ENCODE measurements around the gene KSR2.

Gene KSR2

GRCh38 chr12:117567644-117568216 is 401.1 kb downstream of the KSR2 start:
- no peak for DNase-seq

- DNase-seq, result no peak
Observed at GRCh38 chr12:117564881-117565280, 403.9 kb downstream of the KSR2 start.

GRCh38 chr12:117563706-117564105 is 405.1 kb downstream of the KSR2 start:
- no peak for DNase-seq

- DNase-seq, result no peak
Observed at GRCh38 chr12:117563007-117563406, 405.8 kb downstream of the KSR2 start.

GRCh38 chr12:117561990-117562389 is 406.8 kb downstream of the KSR2 start:
- DNase-seq, result no peak

- no peak for DNase-seq
Observed at GRCh38 chr12:117559978-117560377, 408.8 kb downstream of the KSR2 start.

GRCh38 chr12:117555889-117556288 is 412.9 kb downstream of the KSR2 start:
- DNase-seq, result no peak

GRCh38 chr12:117552971-117553370 is 415.8 kb downstream of the KSR2 start:
- no peak for DNase-seq

GRCh38 chr12:117551665-117552064 is 417.1 kb downstream of the KSR2 start:
- no peak for DNase-seq

- no peak for DNase-seq
Observed at GRCh38 chr12:117547209-117547608, 421.6 kb downstream of the KSR2 start.

- no peak for DNase-seq
Observed at GRCh38 chr12:117545216-117545615, 423.6 kb downstream of the KSR2 start.

GRCh38 chr12:117540011-117540410 is 428.8 kb downstream of the KSR2 start:
- no peak for DNase-seq

GRCh38 chr12:117538926-117539325 is 429.9 kb downstream of the KSR2 start:
- DNase-seq, result no peak

- DNase-seq, result no peak
Observed at GRCh38 chr12:117538032-117538690, 430.6 kb downstream of the KSR2 start.

- no peak for DNase-seq
Observed at GRCh38 chr12:117533687-117534086, 435.1 kb downstream of the KSR2 start.

- DNase-seq, result no peak
Observed at GRCh38 chr12:117530796-117531195, 438.0 kb downstream of the KSR2 start.

- DNase-seq, result no peak
Observed at GRCh38 chr12:117528538-117528937, 440.3 kb downstream of the KSR2 start.

GRCh38 chr12:117527479-117527855 is 441.3 kb downstream of the KSR2 start:
- DNase-seq, result no peak

- DNase-seq, result no peak
Observed at GRCh38 chr12:117526757-117527478, 441.9 kb downstream of the KSR2 start.

GRCh38 chr12:117525766-117526165 is 443.0 kb downstream of the KSR2 start:
- no peak for DNase-seq

GRCh38 chr12:117524806-117525205 is 444.0 kb downstream of the KSR2 start:
- DNase-seq, result no peak

- no peak for DNase-seq
Observed at GRCh38 chr12:117523971-117524370, 444.8 kb downstream of the KSR2 start.

- no peak for DNase-seq
Observed at GRCh38 chr12:117522559-117522958, 446.2 kb downstream of the KSR2 start.

GRCh38 chr12:117521867-117522266 is 446.9 kb downstream of the KSR2 start:
- no peak for DNase-seq

Data from effector CD4-positive, alpha-beta T cell (primary cell).